NCI-H2171 treated with DMSO at 0.1 percent for 48 hours (cell line): ENCODE results near the gene RFC5.
"Not testable (repeated sequence)": the region's sequence is repeated elsewhere in the genome, so short reads cannot be mapped to it uniquely, and the experiment has no call there.

Experiments used
- DNase-seq: peaks from one replicate; lab custom pipeline; 2025; lab: John Stamatoyannopoulos, UW

The RFC5 gene

DNA sequence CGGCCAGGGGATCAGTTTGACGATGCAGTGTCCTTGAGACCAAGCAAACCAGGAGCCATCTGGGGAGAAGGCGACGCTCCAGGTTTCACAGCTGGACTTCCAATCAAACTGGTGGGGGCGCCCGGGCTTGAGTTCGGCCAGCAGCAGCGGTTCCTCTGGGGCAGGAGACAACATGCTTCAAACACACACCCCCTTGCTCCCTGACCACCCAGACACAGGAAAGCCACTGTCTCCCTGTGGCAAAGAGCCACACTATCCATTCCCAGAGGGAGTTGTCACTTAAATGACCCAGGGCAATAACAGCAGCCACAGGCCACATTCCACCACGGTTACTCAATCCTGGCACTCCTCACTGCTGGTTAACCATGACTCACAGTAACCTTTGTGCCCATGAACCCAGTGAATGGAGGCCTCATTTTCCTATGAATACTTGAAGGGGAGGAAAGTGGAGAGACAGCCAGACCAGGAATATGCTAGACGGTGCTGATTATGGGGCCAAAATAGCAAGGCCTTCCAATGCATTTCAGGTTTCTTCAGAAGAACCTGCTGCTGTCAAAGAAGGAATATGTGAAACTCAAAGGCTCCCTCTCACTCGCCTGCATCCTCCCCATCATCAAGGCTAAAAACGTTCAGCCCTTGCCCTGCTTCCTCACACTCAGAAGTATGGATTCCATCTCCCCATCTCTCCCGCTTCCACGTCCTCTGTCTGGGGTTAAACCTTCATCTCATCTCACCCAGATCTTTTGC, 36.0 kb downstream of the RFC5 start:
- DNase-seq, result no peak

DNA sequence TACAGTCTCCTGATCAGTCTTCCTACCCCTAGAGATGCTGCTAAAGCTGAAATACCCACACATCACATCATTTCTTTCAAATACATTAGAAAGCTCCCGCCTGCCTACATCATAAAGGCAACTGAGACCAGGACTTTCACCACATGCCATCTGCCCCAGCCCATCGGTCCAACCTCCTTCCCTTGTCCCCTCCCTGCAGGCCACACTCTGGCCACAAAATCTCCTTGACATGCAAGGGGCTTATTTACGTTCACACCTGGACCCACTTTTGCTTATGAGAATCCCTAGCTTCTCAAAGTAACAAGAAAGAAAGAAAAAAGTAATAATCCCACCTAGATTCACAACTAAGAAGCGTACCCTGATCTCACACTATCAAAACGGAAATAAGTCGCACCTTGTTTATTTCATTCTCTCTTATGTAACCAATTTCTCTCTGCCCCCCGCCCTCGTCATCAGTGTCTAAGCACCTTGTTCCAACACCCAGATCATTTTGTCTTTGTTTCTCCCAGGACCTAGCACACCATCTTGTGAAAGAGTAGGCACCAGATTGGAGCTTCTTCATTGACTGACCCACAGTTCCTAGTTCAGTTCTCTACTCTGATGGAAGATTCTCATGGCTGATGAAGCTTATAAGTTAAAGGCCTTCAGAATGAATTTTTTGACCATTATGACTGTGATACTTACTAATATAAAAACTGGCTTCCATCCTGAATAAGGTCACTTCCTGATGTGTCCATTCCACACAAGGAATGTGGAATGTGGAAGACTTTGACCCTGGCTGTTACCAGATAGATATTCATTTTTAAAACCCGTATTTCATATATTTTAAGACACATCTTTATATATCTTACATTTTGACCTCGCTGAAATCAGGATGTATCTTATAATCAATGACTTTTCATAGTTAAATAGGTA, 36.8 kb downstream of the RFC5 start:
- no peak for DNase-seq

DNA sequence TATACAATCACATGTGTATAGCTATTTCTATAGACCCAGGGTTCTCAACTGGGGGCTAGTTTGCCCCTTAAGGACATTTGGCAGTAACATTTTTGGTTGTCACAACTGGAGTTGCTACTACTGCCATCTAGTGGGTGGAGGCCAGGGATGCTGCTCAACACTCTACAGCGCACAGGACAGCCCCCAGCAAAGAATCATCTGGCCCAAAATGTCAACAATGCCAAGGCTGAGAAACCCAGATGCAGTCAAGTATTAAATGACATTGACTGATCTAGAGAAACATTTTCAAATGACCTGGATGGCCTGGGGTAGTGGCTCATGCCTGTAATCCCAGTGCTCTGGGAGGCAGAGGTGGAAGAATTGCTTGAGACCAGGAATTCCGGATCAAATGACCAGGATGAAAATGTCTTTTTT, 38.6 kb downstream of the RFC5 start:
- DNase-seq, result peak; percentile 77

DNA sequence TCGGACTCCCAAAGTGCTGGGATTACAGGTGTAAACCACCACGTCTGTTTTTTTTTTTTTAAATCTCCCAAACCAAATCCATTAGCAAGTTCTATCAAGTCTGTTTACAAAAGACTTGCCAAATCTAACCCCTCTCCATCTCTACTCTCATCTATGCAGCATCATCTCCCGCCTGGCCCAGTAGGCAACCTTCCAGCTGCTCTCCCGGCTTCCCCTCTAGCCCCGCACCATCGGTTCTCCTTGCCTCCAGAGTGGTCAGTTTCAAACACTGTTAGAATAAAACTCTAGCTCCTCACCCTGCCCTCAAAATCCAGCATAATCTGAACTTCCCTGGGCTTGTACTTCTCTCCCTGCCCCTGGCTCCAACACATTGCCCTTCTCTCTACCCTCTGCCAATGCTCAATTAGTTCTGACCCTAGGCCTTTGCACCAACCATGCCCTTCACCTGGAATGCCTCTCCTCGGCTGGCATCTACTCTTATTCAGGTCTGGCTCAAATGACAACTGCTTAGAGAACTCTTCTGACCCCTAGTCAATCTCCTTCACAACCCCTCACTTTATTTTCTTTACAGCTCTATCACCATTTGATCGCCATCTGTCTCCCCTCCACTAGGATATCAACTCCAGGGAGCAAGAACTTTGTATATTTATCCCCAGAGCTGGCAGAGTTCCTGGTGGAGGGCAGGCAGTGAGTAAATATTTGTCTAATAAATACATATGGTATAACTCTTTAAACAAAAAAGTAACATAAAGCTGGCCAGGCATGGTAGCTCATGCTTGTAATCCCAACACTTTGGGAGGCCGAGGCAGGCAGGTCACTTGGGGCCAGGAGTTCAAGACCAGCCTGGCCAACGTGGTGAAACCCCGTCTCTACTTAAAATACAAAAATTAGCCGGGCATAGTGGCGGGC, 39.6 kb downstream of the RFC5 start:
- DNase-seq, result peak; percentile 75

DNA sequence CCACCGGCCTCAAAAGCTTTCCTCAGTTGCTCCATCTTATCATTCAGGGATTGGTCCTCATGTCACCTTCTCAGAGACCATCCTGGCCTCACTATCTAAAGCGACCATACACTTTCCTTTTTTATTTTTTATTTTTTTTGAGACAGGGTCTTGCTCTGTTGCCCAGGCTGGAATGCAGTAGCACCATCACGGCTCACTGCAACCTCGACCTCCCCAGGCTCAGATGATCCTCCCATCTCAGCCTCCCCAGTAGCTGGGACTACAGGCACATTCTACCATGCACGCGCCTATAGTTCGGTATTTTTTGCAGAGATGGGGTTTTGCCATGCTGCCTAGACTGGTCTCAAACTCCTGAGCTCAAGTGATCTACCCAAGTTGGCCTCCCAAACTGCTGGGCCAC, 41.7 kb downstream of the RFC5 start:
- DNase-seq, result no peak

DNA sequence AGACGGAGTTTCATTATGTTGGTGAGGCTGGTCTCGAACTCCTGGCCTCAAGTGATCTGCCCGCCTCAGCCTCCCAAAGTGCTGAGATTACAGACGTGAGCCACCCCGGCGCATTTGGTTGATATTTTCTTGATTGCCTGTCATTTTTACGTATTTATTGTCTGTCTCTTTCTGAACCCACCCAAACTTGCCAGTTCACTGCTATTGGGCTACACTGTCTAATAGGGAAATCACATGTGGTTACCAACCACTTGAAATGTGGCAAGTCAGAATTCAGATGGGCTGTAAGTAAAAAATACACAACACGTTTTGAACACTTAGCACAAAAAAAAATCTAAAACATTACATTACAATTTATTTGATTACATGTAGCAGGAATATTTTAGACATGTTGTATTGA, 42.4 kb downstream of the RFC5 start:
- DNase-seq, result no peak

DNA sequence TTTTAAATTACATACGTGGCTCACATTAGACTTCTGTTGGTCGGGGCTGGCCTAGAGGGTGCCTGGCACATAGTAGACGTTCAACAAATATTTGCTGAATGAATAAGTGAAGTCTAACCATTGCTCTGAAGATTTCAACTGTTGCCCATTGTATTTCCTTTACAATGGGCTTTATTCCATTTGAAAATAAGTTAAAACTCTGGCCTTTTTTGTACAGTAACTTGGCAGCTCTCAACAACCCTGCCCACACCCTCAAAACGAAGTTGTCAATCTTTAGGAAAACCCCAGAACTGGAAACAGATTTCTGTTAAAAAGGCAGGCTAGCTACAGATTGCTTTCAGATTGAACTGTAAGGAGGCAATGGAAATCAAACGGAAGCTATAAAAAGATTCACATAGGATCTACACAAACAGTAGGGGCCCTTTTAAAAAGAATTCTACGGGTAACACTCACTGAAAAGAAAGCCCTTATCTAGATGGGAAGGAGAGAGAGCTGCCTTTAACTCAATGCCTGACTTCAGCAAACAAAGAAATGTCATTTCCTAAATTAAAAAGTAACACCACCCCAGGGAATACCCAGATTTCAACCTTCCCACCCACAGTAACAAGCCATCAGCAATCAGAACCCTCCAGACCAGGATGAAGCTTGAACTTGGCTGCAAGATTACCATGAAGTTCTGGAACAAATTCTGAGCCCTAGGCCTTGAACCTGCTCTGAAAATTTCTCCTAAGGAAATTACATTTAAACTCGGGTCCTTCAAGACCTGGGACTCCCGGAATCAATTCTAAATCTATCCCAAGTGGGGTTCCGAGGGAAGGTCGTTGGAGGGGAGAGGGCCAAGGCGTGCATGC, 43.1 kb downstream of the RFC5 start:
- no peak for DNase-seq

DNA sequence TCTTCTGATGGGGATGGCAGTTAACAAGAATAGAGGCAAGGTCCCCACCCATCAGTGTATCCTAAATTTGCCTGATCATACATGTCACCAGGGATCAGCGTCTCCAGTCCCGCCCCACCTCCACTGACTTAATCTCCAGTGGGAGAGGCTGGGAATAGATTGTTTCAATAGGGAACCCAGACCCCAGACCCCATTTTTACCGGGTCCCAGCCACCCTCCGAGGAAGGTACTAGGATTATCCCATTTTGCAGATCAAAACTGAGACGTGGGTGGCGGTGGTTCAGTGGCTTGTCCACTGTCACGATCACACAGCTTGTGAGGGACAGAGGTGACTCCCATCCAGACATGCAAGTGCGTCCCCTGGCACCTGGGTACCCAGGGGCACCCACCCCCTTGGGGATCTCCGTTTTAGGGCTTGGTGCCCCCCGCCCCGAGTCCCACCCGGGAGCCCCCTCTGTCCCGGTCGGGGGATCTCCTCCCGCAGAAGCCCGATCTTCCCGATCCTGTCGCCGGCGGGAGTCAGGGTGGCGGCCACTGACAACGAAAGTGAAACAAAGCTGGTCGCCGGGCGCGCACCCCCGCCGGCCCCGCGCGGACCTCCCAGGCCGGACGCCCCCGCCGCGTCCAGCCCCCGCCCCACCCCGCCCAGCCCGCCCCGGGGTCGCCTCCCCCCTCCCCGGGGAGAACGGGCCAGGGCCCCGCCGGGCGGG, 44.0 kb downstream of the RFC5 start:
- DNase-seq, result no peak

DNA sequence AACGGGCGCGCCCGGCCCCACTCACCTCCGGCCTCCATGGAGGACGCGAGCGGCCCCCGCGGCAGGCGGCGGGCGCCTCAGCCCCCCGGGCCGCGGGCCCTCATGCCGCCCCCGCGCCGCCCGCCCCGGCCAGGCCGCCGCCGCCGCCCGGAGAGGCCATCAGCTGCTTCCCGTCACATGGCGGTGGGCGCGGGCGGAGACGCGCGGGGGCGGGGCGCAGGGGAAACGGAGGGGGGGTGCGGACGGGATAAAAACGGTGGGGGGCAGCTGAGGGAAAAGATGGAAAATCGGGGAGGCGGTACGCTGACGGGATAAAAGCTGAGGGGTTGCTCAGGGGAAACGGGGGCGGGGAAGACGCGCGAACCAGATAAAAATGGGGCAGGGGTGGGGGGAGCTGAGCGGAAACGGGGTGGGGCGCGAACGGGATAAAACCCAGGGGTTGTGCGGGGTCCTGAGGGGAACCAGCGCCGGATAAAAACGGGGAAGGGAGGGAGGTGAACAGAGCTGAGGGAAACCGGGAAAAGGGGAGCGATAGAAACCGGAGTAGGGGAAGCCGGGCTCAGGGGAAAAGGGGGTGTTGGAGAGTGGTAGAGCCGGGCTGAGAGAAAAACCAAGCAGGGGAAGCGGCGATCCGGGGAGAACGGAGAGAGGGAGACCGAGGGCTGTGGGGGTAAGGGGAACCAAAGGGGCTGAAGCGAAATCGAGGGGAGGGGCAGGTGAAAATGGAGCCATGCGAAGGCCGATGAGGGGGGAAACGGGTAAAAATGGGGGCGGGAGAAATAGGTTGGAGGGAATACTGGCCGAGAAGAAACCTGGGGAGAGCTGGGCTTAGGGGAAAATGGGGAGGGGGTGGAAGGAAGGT, 44.7 kb downstream of the RFC5 start, which contains the start of gene WSB2:
WSB2 (minus strand) TSS at position 169 of the 862 bp plus-strand sequence; CDS start at position 38, 131 bp downstream.
- DNase-seq, result peak; percentile 43

DNA sequence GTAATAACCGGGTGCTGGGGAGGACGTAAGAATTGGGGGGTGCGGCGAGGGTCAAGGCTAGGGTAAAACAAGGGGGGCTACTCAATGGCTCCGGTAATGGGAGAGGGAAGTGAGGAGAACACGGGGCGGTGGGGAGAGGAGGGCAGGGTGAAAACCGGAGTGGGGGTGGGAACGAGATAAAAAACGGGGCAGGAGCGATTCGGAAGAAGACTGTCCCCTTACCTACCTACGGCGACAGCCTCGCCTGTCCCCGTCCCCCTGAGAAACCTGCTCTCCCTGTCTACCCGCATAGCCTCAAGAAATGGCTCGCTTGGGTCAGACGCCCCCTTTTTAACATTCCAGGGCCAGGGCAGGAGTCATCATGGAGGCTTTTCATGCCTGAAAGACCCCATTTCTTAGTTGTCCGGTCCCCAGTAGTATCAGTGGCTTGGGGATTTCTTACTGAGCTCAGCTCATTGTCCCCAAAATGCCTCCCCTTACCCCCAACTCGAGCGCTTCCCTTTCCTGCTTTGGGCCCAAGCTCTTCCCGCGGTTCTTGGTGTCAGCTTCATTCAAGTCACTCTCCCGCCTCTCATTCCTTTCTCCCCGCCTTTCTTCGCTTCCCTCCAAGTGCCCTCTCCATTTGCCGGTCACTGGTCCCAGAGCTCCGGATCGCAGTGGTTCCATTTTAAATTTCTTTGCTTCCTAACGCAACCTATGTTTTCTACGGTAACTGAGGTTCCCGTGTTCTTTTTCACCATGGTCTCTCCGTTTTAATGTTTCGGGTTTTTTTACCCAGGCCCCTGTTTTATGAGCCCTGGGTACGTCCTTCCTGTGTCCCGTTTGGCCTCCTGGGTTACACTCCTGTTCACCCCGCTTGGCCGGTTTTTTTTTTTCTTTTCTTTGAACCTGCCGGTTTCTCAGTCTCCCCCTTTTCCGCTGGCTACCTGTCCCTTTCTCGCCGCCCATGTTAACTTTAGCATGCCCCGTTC, 45.7 kb downstream of the RFC5 start:
- DNase-seq, result peak; percentile 16

DNA sequence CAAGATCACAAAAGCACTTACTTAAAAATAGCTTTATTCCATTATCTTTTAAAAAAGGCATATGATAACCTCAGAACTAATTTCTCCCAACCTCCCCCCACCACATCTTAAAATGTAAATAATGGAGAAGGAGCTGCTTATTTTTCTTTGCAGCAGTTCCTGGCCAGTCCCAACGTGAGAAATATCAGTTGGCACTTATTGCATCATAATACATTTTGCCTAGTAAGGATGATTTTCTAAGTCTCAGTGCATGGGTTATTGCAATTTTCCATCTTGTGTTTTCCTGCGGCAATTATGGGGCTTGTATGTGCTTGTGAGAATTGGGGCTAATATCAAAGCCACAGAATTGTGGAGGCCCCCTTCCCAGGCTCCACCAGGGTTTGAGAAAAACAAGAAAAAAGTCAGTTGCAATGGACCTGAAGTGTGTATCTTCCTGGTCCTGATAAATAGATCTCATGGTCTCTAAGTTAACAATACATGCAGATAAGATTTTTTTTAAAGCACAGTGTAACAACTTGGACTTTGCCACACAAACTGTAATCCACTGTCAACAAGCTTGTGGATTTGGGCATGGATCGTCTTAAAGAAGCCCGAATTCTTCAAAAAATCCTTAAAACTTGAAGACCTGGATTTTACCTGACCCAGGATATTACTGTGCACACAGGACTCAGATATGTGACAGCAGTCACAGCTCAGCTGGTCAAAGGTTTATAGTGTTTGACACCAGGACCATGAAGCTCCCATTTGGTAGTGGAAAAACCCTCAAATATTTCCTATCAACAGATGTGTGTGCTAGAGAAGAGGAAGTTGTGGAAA, 47.3 kb downstream of the RFC5 start:
- no peak for DNase-seq

DNA sequence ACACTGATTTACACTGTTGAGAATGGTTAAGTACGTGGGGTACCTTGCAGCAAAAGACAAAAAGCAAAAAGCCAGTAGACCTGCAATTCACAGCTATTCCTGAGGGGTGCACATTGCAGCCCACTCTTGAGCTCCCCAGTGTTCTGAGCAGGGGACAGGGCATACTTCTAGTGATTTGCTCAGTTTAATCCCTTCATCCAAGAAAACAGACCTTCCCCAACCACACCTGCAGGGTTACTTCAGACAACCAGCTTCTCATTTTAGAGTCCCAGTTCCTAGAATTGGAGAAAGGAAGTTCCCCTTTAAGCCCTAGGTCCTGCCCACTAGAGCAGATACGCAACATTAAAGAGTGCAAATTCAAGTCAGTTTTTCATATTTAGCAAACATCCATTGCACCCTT, 48.1 kb downstream of the RFC5 start:
- peak; percentile 11 for DNase-seq

DNA sequence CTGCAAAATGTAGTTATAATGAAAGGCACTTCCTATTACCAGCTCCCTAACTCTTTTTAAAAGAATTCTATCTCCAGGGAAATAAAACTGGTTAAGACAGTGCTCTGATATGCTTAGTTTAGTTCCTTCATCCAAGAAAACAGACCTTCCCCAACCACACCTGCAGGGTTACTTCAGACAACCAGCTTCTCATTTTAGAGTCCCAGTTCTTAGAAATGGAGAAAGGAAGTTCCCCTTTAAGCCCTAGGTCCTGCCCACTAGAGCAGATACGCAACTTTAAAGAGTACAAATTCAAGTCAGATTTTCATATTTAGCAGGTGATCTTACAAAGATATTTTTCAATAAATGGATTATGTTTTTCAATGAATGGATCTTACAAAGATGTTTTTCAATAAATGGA, 48.9 kb downstream of the RFC5 start:
- no peak for DNase-seq

DNA sequence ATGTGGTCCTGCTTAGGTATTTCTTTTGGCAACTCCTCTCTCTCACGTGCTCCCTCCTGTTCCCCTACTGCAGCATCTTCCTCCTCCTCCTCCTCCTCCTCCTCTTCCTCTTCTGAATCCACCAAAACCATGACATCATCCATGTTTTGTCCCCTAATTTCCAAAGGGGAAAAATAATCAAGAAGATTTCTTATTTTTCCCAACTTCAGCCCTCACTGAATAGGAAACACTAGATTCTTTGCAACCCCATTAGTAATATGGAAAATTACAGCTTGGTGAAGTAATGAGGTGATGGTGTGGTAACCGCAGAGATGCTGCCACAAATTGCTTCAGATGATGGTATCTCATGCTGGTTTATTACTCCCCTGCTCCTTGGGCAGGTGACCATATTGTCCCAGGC, 51.9 kb downstream of the RFC5 start:
- DNase-seq, result no peak

DNA sequence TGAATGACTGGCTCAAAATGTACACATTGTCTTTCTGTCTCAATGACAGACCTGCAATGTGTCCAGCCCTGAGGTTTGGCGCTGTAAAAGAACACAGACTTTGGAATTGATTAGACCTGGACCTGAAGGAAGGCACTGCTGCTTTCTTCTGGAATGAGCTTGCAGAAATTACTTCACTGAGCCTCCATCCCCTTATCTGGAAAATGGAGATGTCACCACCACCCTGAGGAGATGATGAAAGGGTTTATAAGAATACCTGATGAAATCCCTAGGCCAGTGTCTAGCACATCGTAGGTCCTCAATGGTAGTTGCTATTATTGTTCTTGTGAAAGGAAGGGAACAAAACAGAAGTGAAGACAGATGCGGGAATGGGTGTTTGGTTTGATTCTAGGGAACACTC, 54.1 kb downstream of the RFC5 start:
- no peak for DNase-seq

DNA sequence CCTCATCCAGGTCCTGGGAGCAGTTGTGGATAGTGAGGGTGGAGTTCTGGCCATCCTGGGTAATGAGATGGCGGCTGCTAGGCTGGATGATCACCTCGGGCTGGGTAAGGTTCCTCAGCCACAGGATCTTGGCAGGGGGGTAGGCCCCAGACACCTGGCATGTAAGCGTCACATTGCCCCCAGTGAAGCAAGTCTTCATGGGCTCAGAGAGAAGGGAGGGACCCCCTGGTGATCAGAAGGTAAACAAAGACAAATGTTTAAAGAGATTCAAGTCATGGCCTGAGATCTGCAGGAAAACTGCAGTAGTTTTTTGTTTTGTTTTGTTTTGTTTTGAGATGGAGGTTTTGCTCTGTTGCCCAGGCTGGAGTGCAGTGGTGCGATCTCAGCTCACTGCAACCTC, 57.3 kb downstream of the RFC5 start:
- peak; percentile 37 for DNase-seq

DNA sequence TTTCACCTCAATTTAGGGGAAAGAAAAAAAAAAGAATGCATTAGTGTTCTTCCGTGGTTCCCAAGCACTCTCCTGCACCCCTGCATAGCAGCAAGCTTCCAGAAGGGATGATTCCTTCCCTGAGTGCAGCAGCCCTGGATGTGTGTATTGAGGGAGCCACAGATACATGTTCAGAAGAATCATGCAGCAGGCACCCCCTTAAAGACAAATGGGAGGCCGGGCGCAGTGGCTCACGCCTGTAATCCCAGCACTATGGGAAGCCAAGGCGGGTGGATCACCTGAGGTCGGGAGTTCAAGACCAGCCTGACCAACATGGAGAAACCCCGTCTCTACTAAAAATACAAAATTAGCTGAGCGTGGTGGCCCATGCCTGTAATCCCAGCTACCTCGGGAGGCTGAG, 65.0 kb downstream of the RFC5 start:
- not testable (repeated sequence) for DNase-seq
